ENCODE results near the gene NLRP9. TPM values are rescaled to one million over a fixed set of nuclear protein-coding genes. Genes with fewer than 3 reads are reported as not detected.

NLRP9 gene
- total and polyA plus RNA-seq, 4 experiments from 2014 or later: not detected

DNA sequence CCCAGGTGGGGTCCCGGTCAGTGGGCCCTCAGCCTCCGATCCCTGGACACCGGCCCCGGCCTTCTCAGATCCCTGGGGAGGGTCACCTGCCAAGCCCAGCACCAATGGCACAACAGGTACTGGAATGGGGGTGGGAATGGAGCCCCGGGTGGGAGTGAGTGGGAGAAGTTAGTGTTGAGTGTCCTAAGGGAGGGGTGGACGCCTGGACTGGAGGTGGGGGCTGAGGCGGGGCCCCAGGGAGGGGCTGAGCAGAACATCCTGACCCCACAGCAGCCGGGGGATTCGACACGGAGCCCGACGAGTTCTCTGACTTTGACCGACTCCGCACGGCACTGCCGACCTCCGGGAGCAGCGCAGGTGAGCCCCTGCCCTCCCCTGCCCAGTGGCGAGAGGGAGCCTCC lies 45.5 kb downstream of the NLRP9 start:
- Histone ChIP-seq H3K9me3 (ENCODE audit: control insufficient read depth in 1 of 2, low read length in 2 of 2) (no peaks in the 10 kb centered on the region), H3K27ac (ENCODE audit: low read depth, low read length) (no peak overlapping the region), H3K4me1 (ENCODE audit: insufficient read depth, low read length) (no peaks in the 10 kb centered on the region), H3K36me3 (ENCODE audit: insufficient read depth, low read length) (peaks cover 41% of the 10 kb centered on the region), H3K27me3 (ENCODE audit: insufficient read depth, low read length) (no peaks in the 10 kb centered on the region), H3K4me3 (ENCODE audit: low read length in 2 of 2) (no peak overlapping the region)
- no peak for DNase-seq
- peaks cover 0 to 3% (median 0%) of the 10 kb centered on the region in 4 donors for H3K4me1 Mint-ChIP-seq
- no peak overlapping the region for H3K4me3 Mint-ChIP-seq
- POLR2A ChIA-PET (ENCODE audit: partially characterized antibody): no interaction called here
- CTCF ChIA-PET (ENCODE audit: partially characterized antibody): no interaction called here
- no peaks in the 10 kb centered on the region for H3K27me3 Mint-ChIP-seq
- no peak overlapping the region for H3K27ac Mint-ChIP-seq
- H3K9me3 Mint-ChIP-seq: no peaks in the 10 kb centered on the region
- peaks cover 6 to 53% of the 10 kb centered on the region in 2 donors for H3K36me3 Mint-ChIP-seq
- intact Hi-C loops (cut with micrococcal nuclease): no loop called here

DNA sequence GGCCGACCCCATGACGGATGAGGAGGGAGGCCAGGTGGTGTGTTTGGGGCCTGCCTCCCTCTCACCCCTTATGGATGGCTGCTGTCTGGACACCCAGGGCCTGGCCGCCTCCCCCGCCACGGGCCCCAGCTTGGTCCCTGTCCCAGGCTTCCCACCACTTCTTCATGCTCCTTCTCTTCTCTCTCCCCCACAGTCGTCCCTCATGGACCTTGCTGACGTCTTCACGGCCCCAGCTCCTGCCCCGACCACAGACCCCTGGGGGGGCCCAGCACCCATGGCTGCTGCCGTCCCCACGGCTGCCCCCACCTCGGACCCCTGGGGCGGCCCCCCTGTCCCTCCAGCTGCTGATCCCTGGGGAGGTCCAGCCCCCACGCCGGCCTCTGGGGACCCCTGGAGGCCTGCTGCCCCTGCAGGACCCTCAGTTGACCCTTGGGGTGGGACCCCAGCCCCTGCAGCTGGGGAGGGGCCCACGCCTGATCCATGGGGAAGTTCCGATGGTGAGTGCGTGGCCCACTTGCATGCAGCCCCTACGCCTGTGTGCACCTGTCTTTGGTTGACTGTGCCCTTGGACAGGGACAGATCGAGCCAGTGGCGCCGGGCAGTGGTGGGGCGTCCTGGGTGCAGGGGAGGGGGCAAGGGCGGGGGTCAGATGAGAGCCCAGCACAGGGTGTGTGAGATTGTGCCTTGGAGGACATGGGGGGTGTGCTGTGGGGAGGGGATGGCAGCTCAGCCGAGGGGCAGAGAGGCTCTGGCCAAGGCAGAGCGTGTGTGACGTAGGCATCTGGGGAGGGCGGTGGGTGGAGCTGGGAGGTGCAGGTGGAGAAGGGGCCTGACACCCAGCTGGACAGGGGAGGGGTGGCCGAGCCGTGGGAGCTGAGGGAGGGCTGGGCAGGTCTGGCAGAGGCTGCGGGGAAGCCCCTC lies 46.4 kb downstream of the NLRP9 start:
- intact Hi-C loops (cut with micrococcal nuclease): no loop called here
- POLR2A ChIA-PET (ENCODE audit: partially characterized antibody): no interaction called here
- Mint-ChIP-seq H3K36me3 (peaks cover 6 to 53% of the 10 kb centered on the region in 2 donors), H3K9me3 (no peaks in the 10 kb centered on the region), H3K4me1 (peaks cover 0 to 3% (median 0%) of the 10 kb centered on the region in 4 donors), H3K27ac (no peak overlapping the region), H3K27me3 (no peaks in the 10 kb centered on the region), H3K4me3 (no peak overlapping the region)
- Histone ChIP-seq H3K27ac (ENCODE audit: low read depth, low read length) (no peak overlapping the region), H3K36me3 (ENCODE audit: insufficient read depth, low read length) (peaks cover 47% of the 10 kb centered on the region), H3K9me3 (ENCODE audit: control insufficient read depth in 1 of 2, low read length in 2 of 2) (no peaks in the 10 kb centered on the region), H3K27me3 (ENCODE audit: insufficient read depth, low read length) (no peaks in the 10 kb centered on the region), H3K4me3 (ENCODE audit: low read length in 2 of 2) (no peak overlapping the region), H3K4me1 (ENCODE audit: insufficient read depth, low read length) (no peaks in the 10 kb centered on the region)
- DNase-seq: no peak
- CTCF ChIA-PET (ENCODE audit: partially characterized antibody): no interaction called here

DNA sequence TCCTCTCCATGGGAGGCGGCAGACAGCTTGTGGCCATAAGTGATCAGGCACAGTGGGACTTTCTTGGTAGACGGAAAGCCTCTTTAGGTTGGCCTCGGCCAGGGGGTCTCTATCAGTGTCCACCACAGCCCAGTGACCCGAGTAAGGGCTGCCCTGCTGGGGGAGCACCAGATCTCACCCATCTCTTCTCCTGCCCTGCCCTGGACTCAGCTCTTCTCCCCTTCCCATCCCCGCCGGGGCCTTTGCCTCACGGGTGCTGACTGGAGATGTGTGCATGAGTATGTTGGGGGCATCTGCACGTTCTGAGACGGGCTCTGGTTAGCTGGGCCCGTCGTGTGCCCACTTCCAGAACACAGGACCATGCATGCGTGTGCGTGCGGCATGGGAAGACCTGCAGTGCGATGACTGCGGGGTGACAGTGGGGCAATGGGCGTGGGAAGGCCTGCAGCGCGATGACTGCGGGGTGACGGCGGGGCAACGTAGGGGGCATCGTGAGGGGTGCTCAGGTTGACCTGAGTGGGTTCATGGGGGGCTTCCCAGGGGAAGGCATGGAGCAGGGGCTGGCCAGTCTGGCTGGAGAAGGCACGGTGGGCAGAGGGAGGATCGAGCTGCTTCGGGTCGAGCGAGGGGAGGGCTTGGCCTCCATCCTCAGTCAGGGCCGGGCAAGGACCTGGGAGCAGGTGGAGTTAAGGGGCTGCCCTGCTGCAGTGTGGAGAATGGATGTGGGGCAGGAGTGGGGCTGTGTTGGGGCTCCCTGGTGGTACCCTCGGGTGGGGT lies 47.2 kb downstream of the NLRP9 start:
- Histone ChIP-seq H3K36me3 (ENCODE audit: insufficient read depth, low read length) (peaks cover 53% of the 10 kb centered on the region), H3K9me3 (ENCODE audit: control insufficient read depth in 1 of 2, low read length in 2 of 2) (no peaks in the 10 kb centered on the region), H3K4me3 (ENCODE audit: low read length in 2 of 2) (no peak overlapping the region), H3K27me3 (ENCODE audit: insufficient read depth, low read length) (no peaks in the 10 kb centered on the region), H3K27ac (ENCODE audit: low read depth, low read length) (no peak overlapping the region), H3K4me1 (ENCODE audit: insufficient read depth, low read length) (no peaks in the 10 kb centered on the region)
- intact Hi-C loops (cut with micrococcal nuclease): no loop called here
- no peaks in the 10 kb centered on the region for H3K27me3 Mint-ChIP-seq
- no peaks in the 10 kb centered on the region for H3K9me3 Mint-ChIP-seq
- H3K4me3 Mint-ChIP-seq: no peak overlapping the region
- H3K36me3 Mint-ChIP-seq: peaks cover 6 to 55% of the 10 kb centered on the region in 2 donors
- H3K27ac Mint-ChIP-seq: peak overlapping the region in 1 of 7 donors; percentile 41
- peaks cover 0 to 9% (median under 1%) of the 10 kb centered on the region in 4 donors for H3K4me1 Mint-ChIP-seq
- no peak for DNase-seq
- CTCF ChIA-PET (ENCODE audit: partially characterized antibody): no interaction called here
- POLR2A ChIA-PET (ENCODE audit: partially characterized antibody): no interaction called here

DNA sequence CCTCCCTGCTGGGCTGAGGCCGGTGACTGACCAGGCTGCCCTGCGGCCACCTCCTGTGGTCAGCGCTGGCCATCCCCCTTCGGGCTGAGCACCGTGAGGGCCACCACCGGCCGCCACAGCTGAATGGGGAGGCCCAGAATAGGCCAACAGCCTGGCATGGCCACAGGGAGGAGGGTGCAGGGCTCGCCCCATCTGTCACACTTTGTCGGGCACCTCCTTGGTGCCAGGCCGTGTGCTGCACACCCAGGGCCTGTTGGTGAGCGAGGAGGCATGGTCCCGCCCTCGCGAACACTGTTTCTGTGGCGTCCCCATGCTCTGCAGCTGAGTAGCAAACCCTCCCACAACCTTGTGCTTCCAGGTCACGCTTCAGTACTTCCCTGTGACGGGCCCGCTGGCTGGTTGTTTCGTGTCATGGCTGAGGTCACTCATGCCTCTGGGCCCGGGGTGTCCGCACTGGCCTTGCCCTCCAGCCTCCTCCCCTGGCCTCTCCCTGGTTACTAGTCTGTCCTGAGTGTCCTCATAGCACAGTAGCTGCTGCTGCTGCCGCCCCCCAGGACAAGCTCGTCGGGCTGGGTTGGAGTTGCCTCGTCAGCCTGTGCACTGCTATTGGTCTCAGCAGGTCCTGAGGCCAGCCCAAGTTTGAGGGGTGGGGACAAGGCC lies 48.0 kb downstream of the NLRP9 start:
- DNase-seq: no peak
- H3K36me3 Mint-ChIP-seq: peaks cover 6 to 53% of the 10 kb centered on the region in 2 donors
- Histone ChIP-seq H3K27ac (ENCODE audit: low read depth, low read length) (no peak overlapping the region), H3K4me1 (ENCODE audit: insufficient read depth, low read length) (no peaks in the 10 kb centered on the region), H3K4me3 (ENCODE audit: low read length in 2 of 2) (no peak overlapping the region), H3K27me3 (ENCODE audit: insufficient read depth, low read length) (no peaks in the 10 kb centered on the region), H3K36me3 (ENCODE audit: insufficient read depth, low read length) (peaks cover 51% of the 10 kb centered on the region), H3K9me3 (ENCODE audit: control insufficient read depth in 1 of 2, low read length in 2 of 2) (no peaks in the 10 kb centered on the region)
- no peak overlapping the region for H3K4me3 Mint-ChIP-seq
- H3K4me1 Mint-ChIP-seq: peaks cover 0 to 9% (median under 1%) of the 10 kb centered on the region in 4 donors
- H3K27me3 Mint-ChIP-seq: no peaks in the 10 kb centered on the region
- intact Hi-C loops (cut with micrococcal nuclease): no loop called here
- ChIA-PET CTCF (ENCODE audit: partially characterized antibody) (no interaction called here), POLR2A (ENCODE audit: partially characterized antibody) (no interaction called here)
- H3K9me3 Mint-ChIP-seq: no peaks in the 10 kb centered on the region
- H3K27ac Mint-ChIP-seq: no peak overlapping the region

DNA sequence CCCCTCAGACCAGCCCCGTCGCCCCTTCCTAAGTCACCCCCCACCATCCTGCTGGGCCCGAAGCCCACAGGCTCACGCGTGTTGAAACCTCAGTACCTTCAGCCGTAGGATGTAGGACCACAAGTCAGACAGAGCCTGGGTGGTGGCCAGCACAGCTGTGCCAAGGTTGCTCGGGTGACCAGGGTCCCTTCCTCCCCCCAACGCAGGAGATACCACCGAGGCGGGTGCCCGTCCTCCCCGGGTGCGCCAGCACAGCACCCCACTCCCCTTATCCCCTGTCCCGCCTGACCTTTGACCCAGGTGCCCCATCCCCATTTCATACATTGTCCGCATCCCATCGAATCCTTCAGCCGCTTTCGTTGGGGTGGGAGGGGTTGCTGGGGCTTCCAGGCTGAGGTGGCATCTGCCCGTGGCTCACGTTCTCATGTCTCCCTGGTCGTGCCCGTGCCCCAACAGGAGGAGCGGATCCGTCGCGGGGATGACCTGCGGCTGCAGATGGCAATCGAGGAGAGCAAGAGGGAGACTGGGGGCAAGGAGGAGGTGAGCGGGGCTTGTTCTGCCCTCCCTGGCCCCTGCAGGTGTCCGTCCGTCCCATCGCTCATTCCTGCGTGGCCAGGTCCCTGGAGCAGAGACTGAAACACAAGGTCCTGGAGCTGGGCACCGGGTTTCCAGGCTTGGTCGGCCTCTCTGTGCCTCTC lies 48.6 kb downstream of the NLRP9 start:
- H3K9me3 Mint-ChIP-seq: no peaks in the 10 kb centered on the region
- Histone ChIP-seq H3K27ac (ENCODE audit: low read depth, low read length) (no peak overlapping the region), H3K4me1 (ENCODE audit: insufficient read depth, low read length) (no peaks in the 10 kb centered on the region), H3K4me3 (ENCODE audit: low read length in 2 of 2) (no peak overlapping the region), H3K27me3 (ENCODE audit: insufficient read depth, low read length) (no peaks in the 10 kb centered on the region), H3K9me3 (ENCODE audit: control insufficient read depth in 1 of 2, low read length in 2 of 2) (no peaks in the 10 kb centered on the region), H3K36me3 (ENCODE audit: insufficient read depth, low read length) (peaks cover 56% of the 10 kb centered on the region)
- no peaks in the 10 kb centered on the region for H3K27me3 Mint-ChIP-seq
- peaks cover 0 to 12% (median under 1%) of the 10 kb centered on the region in 4 donors for H3K4me1 Mint-ChIP-seq
- no peak overlapping the region for H3K4me3 Mint-ChIP-seq
- DNase-seq: no peak
- ChIA-PET CTCF (ENCODE audit: partially characterized antibody) (no interaction called here), POLR2A (ENCODE audit: partially characterized antibody) (no interaction called here)
- intact Hi-C loops (cut with micrococcal nuclease): no loop called here
- no peak overlapping the region for H3K27ac Mint-ChIP-seq
- H3K36me3 Mint-ChIP-seq: peaks cover 6 to 54% of the 10 kb centered on the region in 2 donors

DNA sequence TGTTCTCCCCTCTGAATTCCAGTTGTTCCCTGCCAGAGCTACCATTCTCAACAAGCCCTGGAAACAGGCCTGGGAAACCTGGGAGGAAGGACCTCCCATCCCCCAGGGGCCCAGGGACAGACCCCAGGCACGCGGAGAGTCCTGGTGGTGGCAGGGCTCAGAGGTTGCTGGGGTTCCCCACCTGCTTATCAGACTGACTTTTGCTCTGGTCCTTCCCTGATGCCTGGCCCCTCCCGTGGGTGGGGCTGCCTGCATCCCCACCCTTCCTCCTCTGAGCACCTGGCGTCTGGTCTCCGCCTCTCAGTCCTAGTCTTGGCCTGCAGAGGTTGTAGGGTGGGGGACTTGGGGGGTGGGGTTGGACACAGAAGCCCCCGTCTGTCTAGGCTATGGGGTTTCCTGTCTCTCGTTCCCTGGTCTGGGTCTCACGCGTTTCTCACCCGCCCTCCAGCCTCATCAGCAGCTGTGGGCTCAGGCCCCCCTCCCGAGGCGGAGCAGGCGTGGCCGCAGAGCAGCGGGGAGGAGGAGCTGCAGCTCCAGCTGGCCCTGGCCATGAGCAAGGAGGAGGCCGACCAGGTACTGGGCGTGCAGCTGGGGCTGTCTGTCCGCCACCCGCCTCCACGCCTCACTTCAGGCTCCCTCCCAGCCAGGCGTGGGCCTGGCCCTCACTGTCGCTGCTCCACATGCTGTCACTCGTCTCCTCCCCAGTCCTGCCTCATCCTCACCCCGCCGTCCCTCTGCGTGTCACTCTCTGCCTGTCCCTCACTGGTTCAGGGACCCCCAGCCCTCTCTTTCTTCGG lies 49.6 kb downstream of the NLRP9 start:
- Histone ChIP-seq H3K36me3 (ENCODE audit: insufficient read depth, low read length) (peaks cover 58% of the 10 kb centered on the region), H3K27ac (ENCODE audit: low read depth, low read length) (no peak overlapping the region), H3K4me3 (ENCODE audit: low read length in 2 of 2) (no peak overlapping the region), H3K27me3 (ENCODE audit: insufficient read depth, low read length) (no peaks in the 10 kb centered on the region), H3K4me1 (ENCODE audit: insufficient read depth, low read length) (no peaks in the 10 kb centered on the region), H3K9me3 (ENCODE audit: control insufficient read depth in 1 of 2, low read length in 2 of 2) (no peaks in the 10 kb centered on the region)
- intact Hi-C loops (cut with micrococcal nuclease): no loop called here
- Mint-ChIP-seq H3K9me3 (no peaks in the 10 kb centered on the region), H3K27ac (peak overlapping the region in 1 of 7 donors; percentile 25), H3K4me1 (peaks cover 0 to 16% (median 1%) of the 10 kb centered on the region in 4 donors), H3K27me3 (no peaks in the 10 kb centered on the region), H3K36me3 (peaks cover 7 to 58% of the 10 kb centered on the region in 2 donors), H3K4me3 (no peak overlapping the region)
- POLR2A ChIA-PET (ENCODE audit: partially characterized antibody): no interaction called here
- CTCF ChIA-PET (ENCODE audit: partially characterized antibody): no interaction called here
- DNase-seq: no peak

All from CD4-positive, alpha-beta memory T cell (primary cell).